Caco-2 (cell line): ENCODE data around the gene CRADD. TPM values are rescaled to one million over a fixed set of nuclear protein-coding genes. Genes with fewer than 3 reads are reported as not detected.

ENCODE experiments used
- BruUV-seq: library from RNA; stranded (reverse); fragments of 400-500 nt; replicated peaks from 2 replicates; lab custom pipeline; 2021; lab: Mats Ljungman, UMichigan
- CTCF ChIA-PET: fragments of 300-600 bp; sonication (Branson Sonifier 250); formaldehyde crosslinking; loops from one replicate; lab custom pipeline; 2022; ENCODE audit warnings: antibody characterized with exemption; lab: Charles Lee
- POLR2A ChIA-PET: fragments of 300-600 bp; sonication (Branson Sonifier 250); formaldehyde crosslinking; loops from one replicate; lab custom pipeline; 2022; ENCODE audit warnings: antibody characterized with exemption; lab: Charles Lee
- DNase-seq, 2 experiments: peaks; one replicate each; pipeline versions ENCODE4 v3.0.0 to v3.0.0-alpha.2; 2020 to 2022
- H3K27me3 ChIP-seq: replicated peaks from 2 replicates; pipeline ENCODE4 v1.6.0; 2011; ENCODE audit warnings: low read length; ENCODE audit not compliant: control insufficient read depth, insufficient read depth
- H3K36me3 ChIP-seq: 2 replicates; pipeline ENCODE4 v1.5.1; 2011; ENCODE audit warnings: low read length; ENCODE audit not compliant: control insufficient read depth, insufficient read depth
- H3K4me1 ChIP-seq: fragments of 250-450 bp; sonication (Bioruptor Pico); 2 replicates; pipeline ENCODE4 v1.5.1; 2020; ENCODE audit warnings: mild to moderate bottlenecking
- H3K4me3 ChIP-seq: 2 replicates; pipeline ENCODE4 v1.5.1; 2011; ENCODE audit warnings: low read depth, mild to moderate bottlenecking, control low read depth, low read length
- H3K9me3 ChIP-seq: fragments of 250-450 bp; sonication (Bioruptor Pico); 2 replicates; pipeline ENCODE4 v1.5.1; 2020; ENCODE audit warnings: mild to moderate bottlenecking, moderate library complexity
- H3K27ac Mint-ChIP-seq: one replicate; pipeline ENCODE4 v1.8.0; 2022; ENCODE audit warnings: mixed read lengths; ENCODE audit not compliant: unreplicated experiment
- H3K27me3 Mint-ChIP-seq: one replicate; pipeline ENCODE4 v1.8.0; 2022; ENCODE audit warnings: mixed read lengths; ENCODE audit not compliant: insufficient read depth, unreplicated experiment
- H3K36me3 Mint-ChIP-seq: one replicate; pipeline ENCODE4 v1.8.0; 2022; ENCODE audit warnings: mild to moderate bottlenecking, mixed read lengths; ENCODE audit not compliant: insufficient read depth, unreplicated experiment
- H3K4me1 Mint-ChIP-seq: one replicate; pipeline ENCODE4 v1.8.0; 2022; ENCODE audit warnings: low read depth, mixed read lengths; ENCODE audit not compliant: unreplicated experiment
- H3K4me3 Mint-ChIP-seq: one replicate; pipeline ENCODE4 v1.8.0; 2022; ENCODE audit warnings: mild to moderate bottlenecking, moderate library complexity, mixed read lengths; ENCODE audit not compliant: unreplicated experiment
- H3K9me3 Mint-ChIP-seq: one replicate; pipeline ENCODE4 v1.8.0; 2022; ENCODE audit warnings: mixed read lengths; ENCODE audit not compliant: unreplicated experiment
- intact Hi-C: fragments of 100-400 bp; cut with micrococcal nuclease; formaldehyde crosslinking; loops from one replicate; pipeline ENCODE4 v1.10.0; 2022; ENCODE audit not compliant: unreplicated experiment
- total RNA-seq: library from RNA; stranded (reverse); gene quantifications from 2 replicates; pipeline ENCODE4 v1.2.3, GENCODE V29; 2022
- TF ChIP-seq, protein P1 (sequence below), 2 experiments: fragments of 200-600 bp in 1 of 2; IDR thresholded peaks; 1 replicate in 1 of 2; 2 replicates in 1 of 2; pipeline versions ENCODE4 v1.5.1 to v1.8.0; 2011 to 2022; ENCODE audit warnings: antibody characterized with exemption in 1 of 2, control low read depth in 1 of 2, inconsistent platforms in 1 of 2, low read depth in 1 of 2, low read length in 1 of 2, mild to moderate bottlenecking in 1 of 2, moderate library complexity in 1 of 2; ENCODE audit not compliant: insufficient read depth in 1 of 2, severe bottlenecking in 1 of 2, unreplicated experiment in 1 of 2

CRADD gene
- total RNA-seq, 1 experiment from 2014 or later = 29.2 TPM

GRCh38 chr12:93760275-93760875, 83.2 kb downstream of the CRADD start:
- BruUV-seq = no TSS peak
- peaks cover 19% of the 10 kb centered on the region for H3K4me1 Mint-ChIP-seq
- CTCF ChIA-PET = interaction anchor here (0.6 to 1.2 kb wide), 2 partner anchors 82 to 187 kb away, joined by 3 to 5 read pairs; no protein-coding TSS in a partner anchor

DNA sequence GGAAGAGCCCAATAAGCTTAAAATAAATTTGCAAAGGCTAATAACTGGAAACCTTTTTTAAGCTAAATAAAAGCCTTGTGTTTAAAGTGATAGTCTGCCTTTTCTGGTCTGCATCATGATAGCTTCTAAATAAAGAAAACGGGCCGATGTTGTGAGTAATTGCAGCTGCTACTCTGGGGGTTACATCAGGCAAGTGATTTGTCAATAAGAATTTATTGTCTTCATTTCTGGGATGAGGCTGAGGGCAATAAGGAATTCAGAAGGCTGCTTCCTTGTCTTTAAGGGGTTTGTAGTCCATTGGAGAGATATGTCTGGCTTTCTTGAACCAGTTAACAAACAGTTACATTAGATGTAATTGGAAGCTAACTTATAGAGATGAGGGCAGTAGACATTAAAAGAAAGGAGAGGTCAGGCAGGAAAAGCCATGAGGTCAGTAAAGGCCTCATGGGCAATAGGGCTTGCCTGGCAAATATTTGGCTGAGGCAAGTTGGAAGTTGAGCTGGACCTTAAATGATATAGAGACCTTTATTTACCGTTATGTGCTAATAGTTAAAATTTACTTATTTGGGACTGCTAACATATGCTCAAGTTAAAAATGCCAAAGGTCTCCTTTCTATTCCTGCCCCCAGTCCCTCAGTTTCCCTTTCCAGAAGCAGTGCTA, 85.0 kb downstream of the CRADD start:
- Mint-ChIP-seq H3K27ac (no peak overlapping the region), H3K27me3 (no peaks in the 10 kb centered on the region), H3K4me1 (peaks cover 30% of the 10 kb centered on the region), H3K4me3 (no peak overlapping the region), H3K9me3 (no peaks in the 10 kb centered on the region), H3K36me3 (no peaks in the 10 kb centered on the region)
- Histone ChIP-seq H3K4me3 (no peak overlapping the region), H3K4me1 (peaks cover 49% of the 10 kb centered on the region), H3K9me3 (no peaks in the 10 kb centered on the region), H3K36me3 (no peaks in the 10 kb centered on the region; the same call in 1 of the 2 replicates), H3K27me3 (no peaks in the 10 kb centered on the region)
- CTCF ChIA-PET = interaction anchor here (1.3 kb wide), 1 partner anchor 193 kb away, joined by 4 read pairs; no protein-coding TSS in a partner anchor
- TF ChIP-seq, protein P1, sequence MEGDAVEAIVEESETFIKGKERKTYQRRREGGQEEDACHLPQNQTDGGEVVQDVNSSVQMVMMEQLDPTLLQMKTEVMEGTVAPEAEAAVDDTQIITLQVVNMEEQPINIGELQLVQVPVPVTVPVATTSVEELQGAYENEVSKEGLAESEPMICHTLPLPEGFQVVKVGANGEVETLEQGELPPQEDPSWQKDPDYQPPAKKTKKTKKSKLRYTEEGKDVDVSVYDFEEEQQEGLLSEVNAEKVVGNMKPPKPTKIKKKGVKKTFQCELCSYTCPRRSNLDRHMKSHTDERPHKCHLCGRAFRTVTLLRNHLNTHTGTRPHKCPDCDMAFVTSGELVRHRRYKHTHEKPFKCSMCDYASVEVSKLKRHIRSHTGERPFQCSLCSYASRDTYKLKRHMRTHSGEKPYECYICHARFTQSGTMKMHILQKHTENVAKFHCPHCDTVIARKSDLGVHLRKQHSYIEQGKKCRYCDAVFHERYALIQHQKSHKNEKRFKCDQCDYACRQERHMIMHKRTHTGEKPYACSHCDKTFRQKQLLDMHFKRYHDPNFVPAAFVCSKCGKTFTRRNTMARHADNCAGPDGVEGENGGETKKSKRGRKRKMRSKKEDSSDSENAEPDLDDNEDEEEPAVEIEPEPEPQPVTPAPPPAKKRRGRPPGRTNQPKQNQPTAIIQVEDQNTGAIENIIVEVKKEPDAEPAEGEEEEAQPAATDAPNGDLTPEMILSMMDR (IDR thresholded peaks at IDR 0.05; ENCODE audit: insufficient read depth in 1 of 2, low read depth in 1 of 2, low read length in 1 of 2, severe bottlenecking in 1 of 2, unreplicated experiment in 1 of 2) = no peak
- POLR2A ChIA-PET = no interaction called here
- no TSS peak for BruUV-seq
- intact Hi-C loops = no loop called here
- no peak for DNase-seq

More at GRCh38 chr12:93760275-93760875, 83.2 kb downstream of the CRADD start:
- DNase-seq = no peak
- Mint-ChIP-seq H3K4me3 (peak overlapping the region; percentile 32), H3K9me3 (no peaks in the 10 kb centered on the region), H3K27ac (peak overlapping the region; percentile 25), H3K27me3 (no peaks in the 10 kb centered on the region), H3K36me3 (no peaks in the 10 kb centered on the region)
- no peaks in the 10 kb centered on the region; the same call in 1 of the 2 replicates for H3K36me3 ChIP-seq
- TF ChIP-seq, protein P1 (IDR thresholded peaks at IDR 0.05; ENCODE audit: insufficient read depth in 1 of 2, low read depth in 1 of 2, low read length in 1 of 2, severe bottlenecking in 1 of 2, unreplicated experiment in 1 of 2) = no peak
- no peaks in the 10 kb centered on the region for H3K27me3 ChIP-seq
- no peak overlapping the region for H3K4me3 ChIP-seq
- intact Hi-C loops = no loop called here
- no peaks in the 10 kb centered on the region for H3K9me3 ChIP-seq
- H3K4me1 ChIP-seq = peaks cover 41% of the 10 kb centered on the region
- POLR2A ChIA-PET = no interaction called here

DNA sequence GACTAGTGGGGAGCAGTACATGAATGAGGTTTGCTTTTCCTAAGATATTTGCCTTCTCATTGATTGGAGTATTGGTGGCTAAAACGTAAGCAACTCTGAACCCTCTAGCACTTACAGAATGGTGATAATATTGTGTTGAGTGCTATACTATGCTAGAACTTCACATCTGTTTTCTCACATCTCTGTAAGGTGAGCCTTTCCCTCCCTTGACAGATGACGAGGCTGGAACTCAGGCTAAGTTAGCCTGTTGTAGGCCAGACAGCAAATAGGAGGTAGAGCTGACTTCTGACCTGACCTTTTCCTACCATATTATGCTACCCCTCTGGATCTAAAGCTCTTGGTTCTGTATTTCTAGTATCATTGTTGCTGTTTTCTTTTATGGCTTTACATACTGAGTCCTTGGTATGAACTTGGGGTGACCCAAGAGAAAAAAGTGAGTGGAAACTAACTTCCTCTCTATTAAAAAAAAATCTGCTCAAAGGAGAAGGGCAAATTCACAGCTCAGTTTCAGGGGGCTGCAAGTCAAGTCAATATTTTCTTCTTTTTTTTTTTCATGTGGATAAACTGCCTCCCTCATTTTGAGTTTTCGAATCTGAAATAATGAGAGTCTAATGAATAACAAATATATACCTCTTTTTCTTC, 85.9 kb downstream of the CRADD start:
- H3K27ac Mint-ChIP-seq = no peak overlapping the region
- Histone ChIP-seq H3K4me3 (no peak overlapping the region), H3K27me3 (no peaks in the 10 kb centered on the region), H3K36me3 (no peaks in the 10 kb centered on the region; the same call in 1 of the 2 replicates), H3K4me1 (peaks cover 42% of the 10 kb centered on the region), H3K9me3 (no peaks in the 10 kb centered on the region)
- CTCF ChIA-PET = interaction anchor here (0.7 to 1.3 kb wide), 3 partner anchors 193 to 339 kb away, joined by 3 to 8 read pairs (median 4); no protein-coding TSS in a partner anchor
- intact Hi-C loops = no loop called here
- peaks cover 32% of the 10 kb centered on the region for H3K4me1 Mint-ChIP-seq
- TF ChIP-seq, protein P1 (IDR thresholded peaks at IDR 0.05; ENCODE audit: insufficient read depth in 1 of 2, low read depth in 1 of 2, low read length in 1 of 2, severe bottlenecking in 1 of 2, unreplicated experiment in 1 of 2) = no peak
- no peaks in the 10 kb centered on the region for H3K36me3 Mint-ChIP-seq
- H3K27me3 Mint-ChIP-seq = no peaks in the 10 kb centered on the region
- H3K4me3 Mint-ChIP-seq = no peak overlapping the region
- no TSS peak for BruUV-seq
- POLR2A ChIA-PET = no interaction called here
- no peak for DNase-seq
- H3K9me3 Mint-ChIP-seq = no peaks in the 10 kb centered on the region
